H1 (cell line): ENCODE data around the gene PSTK. TPM values are rescaled to one million over a fixed set of nuclear protein-coding genes. Genes with fewer than 3 reads are reported as not detected.

ENCODE experiments used
- CTCF ChIA-PET: fragments of 300-600 bp; sonication (Branson Sonifier 250); formaldehyde crosslinking; loops from one replicate; lab custom pipeline; 2021; ENCODE audit not compliant: partially characterized antibody; lab: Charles Lee
- POLR2A ChIA-PET: fragments of 300-600 bp; sonication (Branson Sonifier 250); formaldehyde crosslinking; loops from one replicate; lab custom pipeline; 2021; ENCODE audit warnings: inconsistent platforms; ENCODE audit not compliant: partially characterized antibody; lab: Charles Lee
- DNase-seq, 2 experiments: peaks; one replicate each; pipeline versions ENCODE4 v3.0.0 to v3.0.0-alpha.2; 2010 to 2022; ENCODE audit warnings: low spot score in 2 of 2, low read depth in 1 of 2, mixed read lengths in 1 of 2
- FAIRE-seq: peaks from 2 replicates; lab custom pipeline; 2011; peaks lifted over from hg19 to GRCh38; lab: Jason Lieb, UNC
- H2AFZ ChIP-seq: 2 replicates; pipeline ENCODE4 v1.8.1; 2012; ENCODE audit warnings: low read length, inconsistent platforms
- H2AK5ac ChIP-seq: 2 replicates; pipeline ENCODE4 v1.6.1; 2013; ENCODE audit warnings: low read depth, low read length
- H2BK120ac ChIP-seq: replicated peaks from 2 replicates; pipeline ENCODE3; 2013; ENCODE audit warnings: low read depth, low read length, inconsistent platforms
- H2BK12ac ChIP-seq: 2 replicates; pipeline ENCODE4 v1.6.1; 2013; ENCODE audit warnings: low read depth, low read length
- H2BK15ac ChIP-seq: 2 replicates; pipeline ENCODE4 v1.6.1; 2013; ENCODE audit warnings: low read length
- H2BK20ac ChIP-seq: 2 replicates; pipeline ENCODE4 v1.6.1; 2013; ENCODE audit warnings: low read length
- H2BK5ac ChIP-seq: 2 replicates; pipeline ENCODE4 v1.6.1; 2013; ENCODE audit warnings: low read depth, low read length
- H3K14ac ChIP-seq: 2 replicates; pipeline ENCODE4 v1.6.1; 2013; ENCODE audit warnings: inconsistent platforms; ENCODE audit not compliant: insufficient read length
- H3K18ac ChIP-seq: 2 replicates; pipeline ENCODE4 v1.6.1; 2013; ENCODE audit warnings: low read length; ENCODE audit errors: extremely low read depth
- H3K23ac ChIP-seq: 2 replicates; pipeline ENCODE4 v1.6.1; 2013; ENCODE audit warnings: inconsistent platforms; ENCODE audit not compliant: insufficient read length
- H3K23me2 ChIP-seq: 2 replicates; pipeline ENCODE4 v1.6.1; 2013; ENCODE audit warnings: low read depth, low read length
- H3K27ac ChIP-seq: 2 replicates; pipeline ENCODE4 v1.6.1; 2011; ENCODE audit warnings: low read depth, low read length, inconsistent platforms
- H3K27me3 ChIP-seq, 4 experiments: replicated peaks in 1 of 4; 1 replicate in 1 of 4; 2 replicates in 3 of 4; pipeline versions ENCODE4 v1.6.1 to v1.8.1; 2011 to 2013; ENCODE audit warnings: low read length in 3 of 4, mild to moderate bottlenecking in 3 of 4, inconsistent platforms in 2 of 4, mixed read lengths in 2 of 4, moderate library complexity in 1 of 4; ENCODE audit not compliant: control insufficient read depth in 3 of 4, insufficient read depth in 3 of 4; ENCODE audit errors: extremely low read depth in 1 of 4
- H3K36me3 ChIP-seq, 4 experiments: 2 replicates each; pipeline versions ENCODE4 v1.6.1 to v1.8.1; 2011 to 2013; ENCODE audit warnings: mild to moderate bottlenecking in 4 of 4, low read length in 3 of 4, moderate library complexity in 2 of 4, control low read depth in 1 of 4, inconsistent platforms in 1 of 4; ENCODE audit not compliant: insufficient read depth in 4 of 4, control insufficient read depth in 2 of 4
- H3K4ac ChIP-seq: replicated peaks from 2 replicates; pipeline ENCODE3; 2013; ENCODE audit warnings: low read length, low read depth, mixed read lengths, inconsistent platforms; ENCODE audit not compliant: insufficient read length
- H3K4me1 ChIP-seq, 4 experiments: replicated peaks in 1 of 4; 1 replicate in 1 of 4; 2 replicates in 3 of 4; pipeline versions ENCODE4 v1.6.1 to v1.8.1; 2011 to 2013; ENCODE audit warnings: low read length in 3 of 4, inconsistent platforms in 2 of 4, mixed read lengths in 1 of 4; ENCODE audit not compliant: insufficient read depth in 4 of 4, control insufficient read depth in 3 of 4
- H3K4me2 ChIP-seq, 2 experiments: 2 replicates each; pipeline versions ENCODE4 v1.6.1 to v1.8.1; 2011 to 2013; ENCODE audit warnings: low read depth in 2 of 2, low read length in 2 of 2, control low read depth in 1 of 2, inconsistent platforms in 1 of 2, mild to moderate bottlenecking in 1 of 2; ENCODE audit not compliant: insufficient read depth in 1 of 2
- H3K4me3 ChIP-seq, 4 experiments: fragments of 200-600, 300-600 bp in 1 of 4; sonication (generic), shearing (Covaris generic), sonication (Bioruptor Twin) in 1 of 4; 2 replicates each; pipeline versions ENCODE4 v1.5.1 to v1.8.1; 2011 to 2016; ENCODE audit warnings: low read length in 4 of 4, low read depth in 3 of 4, control low read depth in 2 of 4, inconsistent platforms in 2 of 4, mild to moderate bottlenecking in 2 of 4, mixed read lengths in 1 of 4, moderate library complexity in 1 of 4; ENCODE audit not compliant: insufficient read depth in 2 of 4; ENCODE audit errors: extremely low read depth in 1 of 4
- H3K56ac ChIP-seq: replicated peaks from 2 replicates; pipeline ENCODE3; 2013; ENCODE audit warnings: low read depth, mild to moderate bottlenecking, mixed read lengths, low read length, inconsistent platforms; ENCODE audit not compliant: insufficient read length
- H3K79me1 ChIP-seq: 2 replicates; pipeline ENCODE4 v1.6.1; 2013; ENCODE audit warnings: low read depth, low read length, control low read depth
- H3K79me2 ChIP-seq, 2 experiments: 2 replicates each; pipeline versions ENCODE4 v1.6.1 to v1.8.1; 2012 to 2013; ENCODE audit warnings: low read length in 2 of 2, mild to moderate bottlenecking in 2 of 2, inconsistent platforms in 1 of 2; ENCODE audit not compliant: insufficient read depth in 2 of 2, control insufficient read depth in 1 of 2
- H3K9ac ChIP-seq, 4 experiments: replicated peaks in 1 of 4; 1 replicate in 1 of 4; 2 replicates in 3 of 4; pipeline versions ENCODE4 v1.6.1 to v1.8.1; 2011 to 2013; ENCODE audit warnings: low read depth in 3 of 4, low read length in 3 of 4, control low read depth in 2 of 4, mild to moderate bottlenecking in 2 of 4, moderate library complexity in 2 of 4, inconsistent platforms in 1 of 4; ENCODE audit errors: extremely low read depth in 1 of 4
- H3K9me3 ChIP-seq, 2 experiments: 2 replicates each; pipeline versions ENCODE4 v1.6.1 to v1.8.1; 2012 to 2013; ENCODE audit warnings: mild to moderate bottlenecking in 2 of 2, moderate library complexity in 2 of 2, control low read depth in 1 of 2, inconsistent platforms in 1 of 2, low read depth in 1 of 2, low read length in 1 of 2, mixed read lengths in 1 of 2; ENCODE audit not compliant: insufficient read depth in 2 of 2
- H4K20me1 ChIP-seq, 2 experiments: replicated peaks in 1 of 2; 2 replicates each; pipeline versions ENCODE3 to v1.8.1; 2011 to 2013; ENCODE audit warnings: inconsistent platforms in 2 of 2, low read length in 2 of 2, mild to moderate bottlenecking in 1 of 2; ENCODE audit not compliant: insufficient read depth in 2 of 2, control insufficient read depth in 1 of 2
- H4K5ac ChIP-seq: 2 replicates; pipeline ENCODE4 v1.6.1; 2013; ENCODE audit warnings: low read length, low read depth, mixed read lengths, inconsistent platforms; ENCODE audit not compliant: insufficient read length
- H4K8ac ChIP-seq: 2 replicates; pipeline ENCODE4 v1.8.0; 2013; ENCODE audit warnings: mild to moderate bottlenecking, moderate library complexity, low read length, inconsistent platforms; ENCODE audit not compliant: insufficient read depth; ENCODE audit errors: extremely low read depth
- H4K91ac ChIP-seq: replicated peaks from 2 replicates; pipeline ENCODE3; 2013; ENCODE audit warnings: low read length, mixed read lengths, inconsistent platforms; ENCODE audit not compliant: insufficient read length
- BCL11A ChIP-seq, 2 experiments: IDR thresholded peaks; one replicate each; pipeline ENCODE4 v1.6.1; 2011; ENCODE audit warnings: low read depth in 2 of 2, low read length in 2 of 2, mild to moderate bottlenecking in 2 of 2
- CBX5 ChIP-seq: fragments of 300-800, 300-1000 bp; sonication (generic); IDR thresholded peaks from 2 replicates; pipeline ENCODE4 v1.7.1; 2016; ENCODE audit warnings: antibody characterized with exemption, low read length, low read depth
- CREB1 ChIP-seq: IDR thresholded peaks from 2 replicates; pipeline ENCODE4 v1.6.1; 2012; ENCODE audit warnings: inconsistent platforms
- E2F6 ChIP-seq: IDR thresholded peaks from 2 replicates; pipeline ENCODE4 v1.6.1; 2012; ENCODE audit warnings: inconsistent platforms
- EGR1 ChIP-seq: IDR thresholded peaks from 2 replicates; pipeline ENCODE4 v1.6.1; 2011; ENCODE audit warnings: low read depth, low read length, borderline replicate concordance
- JUN ChIP-seq: IDR thresholded peaks from 2 replicates; pipeline ENCODE4 v1.6.1; 2011; ENCODE audit warnings: low read depth, mild to moderate bottlenecking, improper control_type of control experiment, low read length
- JUND ChIP-seq: IDR thresholded peaks from 2 replicates; pipeline ENCODE4 v1.6.1; 2011; ENCODE audit warnings: mild to moderate bottlenecking, improper control_type of control experiment, low read length
- KDM1A ChIP-seq: fragments of 200-600, 300-600 bp; sonication (generic); IDR thresholded peaks from 2 replicates; pipeline ENCODE4 v1.7.1; 2016; ENCODE audit warnings: mild to moderate bottlenecking, low read length, borderline replicate concordance
- KDM4A ChIP-seq: IDR thresholded peaks from one replicate; pipeline ENCODE4 v1.7.1; 2012; ENCODE audit warnings: low read depth, mild to moderate bottlenecking, moderate library complexity, low read length, inconsistent platforms; ENCODE audit not compliant: severe bottlenecking
- MAFK ChIP-seq: IDR thresholded peaks from 2 replicates; pipeline ENCODE4 v1.6.1; 2012; ENCODE audit warnings: low read depth, mild to moderate bottlenecking, improper control_type of control experiment, low read length
- POU5F1 ChIP-seq: IDR thresholded peaks from 2 replicates; pipeline ENCODE4 v1.6.1; 2011; ENCODE audit warnings: low read depth, mild to moderate bottlenecking, low read length, moderate library complexity
- RFX5 ChIP-seq: IDR thresholded peaks from 2 replicates; pipeline ENCODE4 v1.6.1; 2011; ENCODE audit warnings: low read depth, low read length, improper control_type of control experiment, borderline replicate concordance
- SP1 ChIP-seq: IDR thresholded peaks from 2 replicates; pipeline ENCODE4 v1.6.1; 2011; ENCODE audit warnings: low read depth, low read length
- SP2 ChIP-seq: IDR thresholded peaks from 2 replicates; pipeline ENCODE4 v1.6.1; 2012; ENCODE audit warnings: mild to moderate bottlenecking, low read length, inconsistent platforms
- SUZ12 ChIP-seq: fragments of 200-600 bp; sonication (generic); IDR thresholded peaks from 2 replicates; pipeline ENCODE4 v1.6.1; 2012; ENCODE audit warnings: mild to moderate bottlenecking, inconsistent platforms, low read length, moderate library complexity, mixed read lengths
- WGBS, 2 experiments: shearing (Covaris generic) in 1 of 2; methylation state at CpG; one replicate each; pipeline versions ENCODE4 v1.1.6 to v1.1.7; 2013 to 2015; ENCODE audit warnings: low lambda C conversion rate in 2 of 2, mixed read lengths in 2 of 2, inconsistent platforms in 1 of 2, low coverage in 1 of 2, missing lambda C conversion rate in 1 of 2; ENCODE audit not compliant: insufficient replicate concordance in 2 of 2, insufficient coverage in 1 of 2, insufficient read length in 1 of 2; ENCODE audit errors: extremely low coverage in 1 of 2, missing lambda C conversion rate in 1 of 2; 5-methylcytosine and 5-hydroxymethylcytosine counted together
- polyA plus RNA-seq, 7 experiments: library from polyadenylated mRNA; depleted of rRNA in 3 of 7; stranded (reverse) in 5 of 7; unstranded in 2 of 7; fragments of >200 nt in 5 of 7; fragments of 200-250 nt in 2 of 7; gene quantifications; 1 replicate in 5 of 7; 2 replicates in 1 of 7; 4 replicates in 1 of 7; pipeline versions ENCODE4 v1.2.1 to v1.2.3, GENCODE V29; 2011 to 2013; ENCODE audit warnings: missing spikeins in 2 of 7, mixed read lengths in 2 of 7
- total RNA-seq: library from RNA; stranded (reverse); fragmentation: NEBNext Ultra II Directional; extraction: Animal tissue kit (Norgen Biotek cat#: 25700); gene quantifications from 2 replicates; pipeline ENCODE4 v1.2.1, GENCODE V29; 2021

The PSTK gene
- total and polyA plus RNA-seq, 2 of the 8 experiments (the other 6 are each of a cell fraction or from before 2014, with no cell fraction given), result 4.4 to 6.6 TPM

- H3K9me3 ChIP-seq, result peaks cover 0 to 2% of the 10 kb centered on the region in 2 experiments; a peak in 1 of 4 replicates
- no peak for FAIRE-seq
- no peak overlapping the region for H2BK20ac ChIP-seq
- no peak overlapping the region for H2BK12ac ChIP-seq
- no peak overlapping the region for H2BK5ac ChIP-seq
- H3K14ac ChIP-seq, result no peak overlapping the region
- CTCF ChIA-PET, result interaction anchor here (0.7 to 1.0 kb wide), 2 partner anchors 9 to 516 kb away, joined by 3 read pairs; no protein-coding TSS in a partner anchor
- H3K4me3 ChIP-seq, result no peak overlapping the region
- WGBS, 2 experiments, result 93% methylated on average over 4 of the region's 4 CpGs; no CpG with 5 or more reads in 1 of the 2 experiments
- no peak overlapping the region for H4K5ac ChIP-seq
- no peak overlapping the region for H3K23ac ChIP-seq
- no peaks in the 10 kb centered on the region for H3K79me1 ChIP-seq
- peaks cover 0 to 5% (median 2%) of the 10 kb centered on the region in 4 experiments; a peak in 4 of 7 replicates for H3K27me3 ChIP-seq
- H4K8ac ChIP-seq, result no peak overlapping the region
- peaks cover 6 to 13% (median 12%) of the 10 kb centered on the region in 4 experiments; a peak in 6 of 7 replicates for H3K4me1 ChIP-seq
- H3K36me3 ChIP-seq, result no peaks in the 10 kb centered on the region; a peak in 1 of 8 replicates
- no peak overlapping the region for H3K18ac ChIP-seq
- H3K79me2 ChIP-seq, result 0 out of 4 replicates have a peak, but pooled peaks cover 0 to 3% of the 10 kb centered on the region in 2 experiments
- no peak overlapping the region for H2AFZ ChIP-seq
- no peak overlapping the region for H3K56ac ChIP-seq
- no peak overlapping the region for H2BK120ac ChIP-seq
- H4K20me1 ChIP-seq, result no peaks in the 10 kb centered on the region
- no peaks in the 10 kb centered on the region for H3K23me2 ChIP-seq
- H3K27ac ChIP-seq, result no peak overlapping the region
- H3K9ac ChIP-seq, result no peak overlapping the region
- H3K4me2 ChIP-seq, result peak overlapping the region in 1 of 2 experiments; percentile 48; a peak in 1 of 4 replicates
- POLR2A ChIA-PET, result no interaction called here
- no peak overlapping the region for H2BK15ac ChIP-seq
- DNase-seq, result no peak
- no peak overlapping the region for H2AK5ac ChIP-seq
- H3K4ac ChIP-seq, result no peak overlapping the region
- H4K91ac ChIP-seq, result no peak overlapping the region
- no peak for TF ChIP-seq KDM4A
- no peak for TF ChIP-seq SP1
- TF ChIP-seq SP2, result no peak
- no peak for TF ChIP-seq SUZ12
- no peak for TF ChIP-seq CREB1
- TF ChIP-seq JUN, result no peak
- no peak for TF ChIP-seq CBX5
- no peak for TF ChIP-seq EGR1
- TF ChIP-seq MAFK, result no peak
- TF ChIP-seq POU5F1, result no peak
- no peak for TF ChIP-seq RFX5
- TF ChIP-seq JUND, result no peak
- no peak for TF ChIP-seq E2F6
- TF ChIP-seq KDM1A, result no peak
- no peak for TF ChIP-seq BCL11A (IDR thresholded peaks at IDR 0.05; ENCODE audit: low read depth in 2 of 2, low read length in 2 of 2)
These were observed 36.0 kb downstream of the PSTK start for GRCh38 chr10:123016228-123016627.
